Erythroblast (primary cell): ENCODE results near the gene RBFOX2.

Experiments
- GATA1 ChIP-seq: IDR thresholded peaks from 2 replicates; pipeline ENCODE4 v1.6.1; 2011; ENCODE audit warnings: low read depth, mild to moderate bottlenecking, control low read depth, low read length, moderate library complexity
- POLR2A ChIP-seq: IDR thresholded peaks from 2 replicates; pipeline ENCODE4 v1.6.1; 2011; ENCODE audit warnings: mild to moderate bottlenecking, low read length

DNA sequence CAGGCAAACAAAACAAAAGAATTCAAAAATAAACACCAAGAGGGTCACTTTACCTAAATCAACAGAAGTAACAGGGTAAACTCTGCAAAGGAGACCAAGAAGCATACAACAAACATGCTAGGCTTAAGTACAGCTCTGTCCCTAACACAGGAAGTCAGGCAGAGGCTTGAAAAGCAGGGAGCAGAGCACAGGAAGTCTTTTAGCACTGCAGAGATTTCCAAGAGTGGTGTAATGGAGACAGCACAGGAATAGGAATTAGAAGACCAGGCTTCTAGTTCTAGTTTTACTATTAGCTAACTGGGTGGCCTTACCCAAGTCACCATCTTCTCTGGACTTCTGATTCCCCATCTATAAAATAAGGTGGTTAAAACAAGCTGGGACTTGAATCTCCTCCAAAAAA lies 1.9 kb downstream of the RBFOX2 start:
- no peak for TF ChIP-seq POLR2A
- TF ChIP-seq GATA1, result no peak
